Kidney (tissue), 14 donors: Measurements from ENCODE around the gene PDE4A. TPM values are rescaled to one million over a fixed set of nuclear protein-coding genes. Genes with fewer than 3 reads are reported as not detected.

Experiments used
- DNase-seq, 5 donors: peaks; one replicate each; pipeline ENCODE4 v3.0.0-alpha.2; 2013 to 2020
- FAIRE-seq: peaks from 2 replicates; lab custom pipeline; 2012; peaks lifted over from hg19 to GRCh38; lab: Jason Lieb, UNC
- H3K27ac ChIP-seq, 2 donors: one replicate each; pipeline ENCODE4 v1.7.0; 2013; ENCODE audit warnings: low read depth in 2 of 2, low read length in 2 of 2, inconsistent platforms in 1 of 2
- H3K27me3 ChIP-seq: one replicate; pipeline ENCODE4 v1.7.1; 2013; ENCODE audit warnings: low read length, inconsistent platforms; ENCODE audit not compliant: control insufficient read depth, insufficient read depth
- H3K36me3 ChIP-seq, 3 donors: one replicate each; pipeline versions ENCODE4 v1.7.0 to v1.7.1; 2013; ENCODE audit warnings: low read length in 3 of 3, control low read depth in 1 of 3, inconsistent platforms in 1 of 3; ENCODE audit not compliant: insufficient read depth in 3 of 3, control insufficient read depth in 2 of 3
- H3K4me1 ChIP-seq, 3 donors: one replicate each; pipeline versions ENCODE4 v1.7.0 to v1.7.1; 2013; ENCODE audit warnings: low read length in 3 of 3, inconsistent platforms in 1 of 3, low read depth in 1 of 3; ENCODE audit not compliant: control insufficient read depth in 2 of 3, insufficient read depth in 2 of 3
- H3K4me3 ChIP-seq, 3 donors: one replicate each; pipeline versions ENCODE4 v1.7.0 to v1.8.1; 2013; ENCODE audit warnings: low read length in 3 of 3, control low read depth in 1 of 3, inconsistent platforms in 1 of 3
- H3K9ac ChIP-seq, 3 donors: one replicate each; pipeline versions ENCODE4 v1.7.0 to v1.7.1; 2013; ENCODE audit warnings: low read length in 3 of 3, control low read depth in 1 of 3, inconsistent platforms in 1 of 3
- H3K9me3 ChIP-seq, 3 donors: one replicate each; pipeline versions ENCODE4 v1.7.0 to v1.7.1; 2013; ENCODE audit warnings: low read length in 3 of 3, control low read depth in 1 of 3, inconsistent platforms in 1 of 3; ENCODE audit not compliant: control insufficient read depth in 2 of 3, insufficient read depth in 1 of 3
- CTCF ChIP-seq: IDR thresholded peaks from 3 replicates; pipeline ENCODE4 v1.5.1; 2012; ENCODE audit warnings: mild to moderate bottlenecking, moderate library complexity, borderline replicate concordance; ENCODE audit not compliant: insufficient read depth; ENCODE audit errors: extremely low read depth
- intact Hi-C: fragments of 100-400 bp; cut with DNase I; formaldehyde crosslinking; loops from one replicate; pipeline ENCODE4 v1.11.1; 2022
- polyA plus RNA-seq: library from polyadenylated mRNA; stranded (reverse); fragments of 350-450 nt; fragmentation: Illumina TruSeq; extraction: RNeasy Lipid Tissue Mini Kit (QIAGEN cat#74804); gene quantifications from one replicate; pipeline ENCODE4 v1.2.3, GENCODE V29; 2014; ENCODE audit warnings: low read depth, low replicate concordance; ENCODE audit not compliant: insufficient read depth
- total RNA-seq: library from RNA; stranded (reverse); fragmentation: NEBNext Ultra II Directional; extraction: Animal tissue kit (Norgen Biotek cat#: 25700); gene quantifications from one replicate; pipeline ENCODE4 v1.2.1, GENCODE V29; 2021
- donor health status: control.
- donor health status: control.
- donor health status: control.
- donor health status: control.
- donor health status: control.
- donor health status: DM: yes; HTN: yes; CAD: no.
- donor health status: Normal renal cell carcinoma (clear cell type).

The PDE4A gene
- total and polyA plus RNA-seq, 2 donors from 2014 or later = 4.5 to 17.5 TPM

- Histone ChIP-seq H3K9me3 (no peaks in the 10 kb centered on the region), H3K9ac (no peak overlapping the region), H3K27ac (no peak overlapping the region), H3K4me3 (no peak overlapping the region), H3K36me3 (no peaks in the 10 kb centered on the region), H3K4me1 (peaks cover 0 to 21% (median 0%) of the 10 kb centered on the region in 3 donors), H3K27me3 (peaks cover 12% of the 10 kb centered on the region)
- intact Hi-C loops = no loop called here
- FAIRE-seq (no peak), DNase-seq (no peak)
- no peak for TF ChIP-seq CTCF
Measured at GRCh38 chr19:10428996-10429381, 8.7 kb downstream of the PDE4A start.

- TF ChIP-seq CTCF = no peak
- intact Hi-C loops = no loop called here
Measured at GRCh38 chr19:10430505-10431253, 10.3 kb downstream of the PDE4A start.

GRCh38 chr19:10431254-10431942 is 11.1 kb downstream of the PDE4A start:
- Histone ChIP-seq H3K4me3 (peak overlapping the region; percentile 26 to 79 (median 69)), H3K27me3 (peaks cover 6% of the 10 kb centered on the region), H3K4me1 (peaks cover 0 to 14% (median 0%) of the 10 kb centered on the region in 3 donors), H3K9me3 (no peaks in the 10 kb centered on the region), H3K27ac (peak overlapping the region in 1 of 2 donors; percentile 17), H3K36me3 (no peaks in the 10 kb centered on the region), H3K9ac (peak overlapping the region; percentile 15 to 69 (median 24))
- DNase-seq = peak in 1 of 5 donors; percentile 83
- intact Hi-C loops = no loop called here
- TF ChIP-seq CTCF = peak; percentile 8
- FAIRE-seq = no peak

More at GRCh38 chr19:10430505-10431253, 10.3 kb downstream of the PDE4A start:
- H3K27ac ChIP-seq = no peak overlapping the region
- no peaks in the 10 kb centered on the region for H3K9me3 ChIP-seq
- DNase-seq = peak in 2 of 5 donors; percentile 56 to 88
- no peaks in the 10 kb centered on the region for H3K36me3 ChIP-seq
- no peak for FAIRE-seq
- H3K4me3 ChIP-seq = peak overlapping the region; percentile 26 to 79 (median 69)
- peaks cover 6% of the 10 kb centered on the region for H3K27me3 ChIP-seq
- H3K4me1 ChIP-seq = peaks cover 0 to 14% (median 0%) of the 10 kb centered on the region in 3 donors
- peak overlapping the region in 2 of 3 donors; percentile 5 to 69 for H3K9ac ChIP-seq
